GM12801 (cell line): ENCODE measurements around the gene FZD8.

ENCODE experiments used
- TF ChIP-seq, protein P1 (sequence below): IDR thresholded peaks from one replicate; pipeline ENCODE4 v1.5.1; 2011; ENCODE audit warnings: control low read depth; ENCODE audit not compliant: insufficient read length; ENCODE audit errors: extremely low read depth

The FZD8 gene

DNA sequence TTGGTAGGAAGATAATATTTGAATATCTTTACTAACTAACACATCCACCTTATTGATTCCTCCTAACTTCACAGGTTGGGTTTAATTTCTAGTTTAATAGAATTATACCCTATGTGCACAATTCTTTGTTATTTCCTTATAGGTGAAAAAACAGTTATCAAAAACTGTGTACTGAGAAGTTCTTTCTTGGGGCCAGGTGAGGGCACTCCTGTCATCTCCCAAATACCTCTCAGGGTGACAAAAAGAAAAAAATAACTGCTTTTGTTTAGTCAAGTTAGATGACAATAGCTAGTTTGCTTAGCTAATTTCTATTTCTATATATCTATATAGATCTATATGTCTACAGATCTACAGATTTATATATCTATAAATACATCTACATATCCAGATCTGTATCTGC is 10.1 kb downstream of the FZD8 start:
- TF ChIP-seq, protein P1, sequence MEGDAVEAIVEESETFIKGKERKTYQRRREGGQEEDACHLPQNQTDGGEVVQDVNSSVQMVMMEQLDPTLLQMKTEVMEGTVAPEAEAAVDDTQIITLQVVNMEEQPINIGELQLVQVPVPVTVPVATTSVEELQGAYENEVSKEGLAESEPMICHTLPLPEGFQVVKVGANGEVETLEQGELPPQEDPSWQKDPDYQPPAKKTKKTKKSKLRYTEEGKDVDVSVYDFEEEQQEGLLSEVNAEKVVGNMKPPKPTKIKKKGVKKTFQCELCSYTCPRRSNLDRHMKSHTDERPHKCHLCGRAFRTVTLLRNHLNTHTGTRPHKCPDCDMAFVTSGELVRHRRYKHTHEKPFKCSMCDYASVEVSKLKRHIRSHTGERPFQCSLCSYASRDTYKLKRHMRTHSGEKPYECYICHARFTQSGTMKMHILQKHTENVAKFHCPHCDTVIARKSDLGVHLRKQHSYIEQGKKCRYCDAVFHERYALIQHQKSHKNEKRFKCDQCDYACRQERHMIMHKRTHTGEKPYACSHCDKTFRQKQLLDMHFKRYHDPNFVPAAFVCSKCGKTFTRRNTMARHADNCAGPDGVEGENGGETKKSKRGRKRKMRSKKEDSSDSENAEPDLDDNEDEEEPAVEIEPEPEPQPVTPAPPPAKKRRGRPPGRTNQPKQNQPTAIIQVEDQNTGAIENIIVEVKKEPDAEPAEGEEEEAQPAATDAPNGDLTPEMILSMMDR: no peak

DNA sequence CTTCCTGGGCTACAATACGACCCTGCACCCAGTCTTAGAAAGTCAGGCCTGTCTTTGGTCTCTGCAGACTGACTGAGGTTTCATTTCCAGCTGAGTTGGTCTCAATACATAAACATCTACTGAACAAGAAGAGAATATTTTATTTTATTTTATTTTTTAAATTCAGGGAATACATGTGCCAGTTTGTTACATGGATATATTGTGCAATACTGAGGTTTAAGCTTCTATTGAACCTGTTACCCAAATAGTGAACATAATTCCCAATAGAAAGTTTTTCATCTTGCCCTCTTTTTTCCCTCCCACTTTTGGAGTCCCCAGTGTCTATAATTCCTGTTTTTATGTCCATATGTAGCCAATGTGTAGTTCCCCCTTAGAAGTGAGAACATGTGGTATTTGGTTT is 10.7 kb downstream of the FZD8 start:
- TF ChIP-seq, protein P1: no peak

DNA sequence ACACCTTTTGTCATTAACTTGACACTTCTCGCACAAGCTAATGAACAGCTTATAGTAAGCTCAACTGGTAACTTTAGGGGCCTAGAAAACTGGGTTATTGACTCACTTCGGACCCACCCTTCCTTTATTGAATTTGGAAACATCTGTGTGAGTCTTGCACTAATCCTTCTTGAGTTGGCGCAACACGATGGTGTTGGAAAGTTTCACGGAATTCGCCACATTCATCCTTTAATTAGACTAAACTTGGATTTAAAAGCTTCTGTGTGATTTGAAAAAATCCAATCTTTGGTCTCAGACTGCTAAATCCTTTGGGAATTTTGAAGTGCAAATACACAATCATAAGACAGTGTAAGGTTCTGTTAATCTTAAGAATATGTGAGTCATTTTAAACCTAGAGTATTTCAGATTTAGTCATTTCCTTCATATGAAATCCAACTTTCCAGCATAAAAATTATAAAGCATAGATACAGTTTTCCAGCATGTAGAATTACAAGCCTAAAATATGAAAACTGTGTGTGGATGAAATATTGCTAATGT is 15.1 kb downstream of the FZD8 start:
- TF ChIP-seq, protein P1: no peak

DNA sequence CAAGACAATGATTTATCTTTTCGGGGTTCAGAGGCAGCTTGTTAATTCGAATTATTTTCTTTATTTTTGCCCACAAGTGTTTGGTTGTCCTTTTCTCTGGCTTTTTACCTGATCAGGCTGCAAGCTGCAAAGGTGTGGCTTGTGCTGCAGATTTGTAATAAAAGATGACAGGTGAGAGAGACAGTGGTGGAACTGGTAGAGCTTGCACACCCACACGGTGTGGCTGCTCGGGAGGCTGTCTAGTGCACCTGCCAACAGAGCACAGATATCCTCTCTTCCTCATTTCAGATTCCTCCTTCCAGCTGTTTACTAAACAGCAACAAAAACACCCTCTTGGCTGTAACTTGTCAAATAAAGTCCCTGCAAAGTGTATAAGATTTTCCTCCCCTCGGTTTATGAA is 27.8 kb downstream of the FZD8 start:
- TF ChIP-seq, protein P1: no peak

DNA sequence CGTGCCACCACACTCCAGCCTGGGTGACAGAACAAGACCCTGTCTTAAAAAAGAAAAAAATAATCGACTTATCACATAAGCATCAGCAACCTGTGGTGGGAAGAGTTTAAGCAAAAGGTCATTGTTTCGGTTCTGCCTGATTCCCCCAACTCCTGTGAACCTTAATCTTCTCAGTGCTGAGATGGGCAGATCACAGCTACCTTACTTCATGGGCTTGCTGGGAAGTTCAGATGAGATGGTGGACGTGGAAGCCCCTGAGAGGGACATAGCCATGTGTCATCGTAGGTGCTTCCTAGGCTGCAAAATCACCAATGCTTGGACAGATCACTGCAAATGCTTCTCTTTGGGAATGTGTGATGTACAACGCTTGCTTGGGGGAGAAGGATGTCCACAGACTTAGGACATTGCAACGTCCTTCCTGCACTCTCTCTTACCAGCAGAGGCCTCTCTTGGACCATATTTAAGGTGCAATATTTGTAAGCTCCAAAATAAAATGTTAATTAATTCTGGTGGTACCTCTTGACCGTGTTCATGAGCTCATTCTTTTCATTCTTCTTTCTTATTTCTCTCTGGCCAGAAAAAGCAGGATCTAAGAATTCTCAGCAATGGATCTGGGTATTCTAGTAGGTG is 28.4 kb downstream of the FZD8 start:
- TF ChIP-seq, protein P1: no peak

DNA sequence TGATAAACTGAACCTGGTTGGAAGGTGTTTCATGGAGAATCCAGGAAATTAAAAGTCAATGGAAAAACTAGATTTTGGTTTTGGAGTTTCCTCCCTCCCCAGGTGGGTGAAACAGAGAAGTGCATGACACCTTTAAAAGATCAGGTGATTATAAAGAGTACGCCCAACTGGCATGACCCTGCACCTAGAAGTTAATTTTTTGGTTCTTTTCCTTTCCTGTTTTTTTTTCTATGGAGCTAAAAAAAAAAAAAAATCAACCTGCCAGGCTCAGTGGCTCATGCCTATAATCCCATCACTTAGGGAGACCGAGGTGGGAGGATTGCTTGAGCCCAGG is 29.0 kb downstream of the FZD8 start:
- TF ChIP-seq, protein P1: no peak

DNA sequence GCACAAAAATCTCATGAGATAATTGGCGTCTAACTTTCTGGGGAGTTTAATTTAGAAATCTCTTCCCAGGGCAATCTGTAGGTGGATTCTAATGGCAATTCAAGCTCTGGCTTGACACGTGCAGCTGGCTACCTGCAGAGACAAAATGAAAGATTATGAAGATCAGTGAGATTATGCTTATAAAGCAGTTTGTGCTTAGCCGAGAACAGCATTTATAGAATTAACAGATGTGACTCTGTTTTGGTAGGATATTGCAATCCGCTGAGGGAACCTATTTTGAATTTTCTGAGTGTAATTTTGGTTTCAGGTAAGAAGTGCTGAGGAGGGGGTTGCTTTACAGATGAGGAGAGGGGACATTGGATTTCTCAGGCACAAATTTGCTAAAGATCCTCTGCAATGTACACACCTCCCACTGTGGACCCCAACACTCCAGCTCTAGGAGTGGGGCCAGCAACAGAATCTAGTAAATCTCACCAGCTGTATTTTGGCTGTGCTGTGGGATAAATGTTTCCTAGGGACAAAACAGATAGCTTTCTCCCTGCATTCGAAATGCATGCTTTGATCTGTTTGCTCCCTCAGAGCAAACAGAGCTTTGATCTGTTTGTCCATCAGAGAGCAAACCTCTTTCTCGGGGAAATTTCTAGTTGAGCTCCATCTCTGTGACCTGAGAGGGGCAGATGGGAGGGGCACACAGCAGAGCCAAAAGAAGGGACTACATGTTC is 29.6 kb downstream of the FZD8 start:
- TF ChIP-seq, protein P1: no peak
